ENCODE data around the gene TMEM121B. TPM values are rescaled to one million over a fixed set of nuclear protein-coding genes. Genes with fewer than 3 reads are reported as not detected.

The TMEM121B gene
- total RNA-seq (under 1 TPM in 3 of 5 donors, not detected in 2; 0.13 to 0.19 (median 0.15) TPM), total RNA-seq (0 to 1.9 (median 0.14) reads per million in 29 experiments)
- not detected for total RNA-seq (2013)

GRCh38 chr22:17121233-17122195 lies at the start of gene TMEM121B:
TMEM121B (minus strand) TSS chr22:17121360; CDS start chr22:17121127, 233 bp downstream.
- no peaks in the 10 kb centered on the region for H3K9me3 Mint-ChIP-seq
- H3K27me3 ChIP-seq (replicated peaks in 1 of 2; ENCODE audit: control insufficient read depth in 2 of 2, extremely low read depth in 1 of 2, insufficient read depth in 2 of 2, low read length in 1 of 2): peaks cover 0 to 27% of the 10 kb centered on the region in 2 experiments
- H3K9me3 ChIP-seq: no peaks in the 10 kb centered on the region
- CTCF ChIA-PET: interaction anchor here in 1 of 2 donors (0.6 kb wide), 1 partner anchor 62 kb away, joined by 3 read pairs; no protein-coding TSS in a partner anchor
- no peaks in the 10 kb centered on the region for H3K36me3 Mint-ChIP-seq
- 16% methylated on average over 64 of the region's 69 CpGs for WGBS (ENCODE audit: insufficient coverage)
- DNase-seq (peak in 2 of 35 experiments; percentile 14 to 22), ATAC-seq (replicated peaks in 1 of 4) (no peak)
- peak within 1 kb of the TSS; percentile 57 to 82 (median 65) for H3K4me3 Mint-ChIP-seq
- H3K27me3 Mint-ChIP-seq: peaks cover 6 to 28% of the 10 kb centered on the region in 2 donors
- H3K4me1 ChIP-seq (ENCODE audit: control insufficient read depth in 1 of 2, extremely low read depth in 1 of 2, insufficient read depth in 2 of 2, low read length in 2 of 2): peaks cover 29 to 47% of the 10 kb centered on the region in 2 experiments
- no peak within 1 kb of the TSS for H3K27ac ChIP-seq (ENCODE audit: low read length)
- peaks cover 34 to 35% (median 34%) of the 10 kb centered on the region in 3 donors for H3K4me1 Mint-ChIP-seq
- peak within 1 kb of the TSS; percentile 14 to 60 for H3K4me3 ChIP-seq (ENCODE audit: control insufficient read depth in 1 of 2, extremely low read depth in 1 of 2, low read length in 1 of 2)
- H3K27ac Mint-ChIP-seq: peak within 1 kb of the TSS in 1 of 2 donors; percentile 17
- no peaks in the 10 kb centered on the region for H3K36me3 ChIP-seq (ENCODE audit: control insufficient read depth in 2 of 2, extremely low read depth in 1 of 2, insufficient read depth in 1 of 2, low read length in 1 of 2)
- POLR2A ChIA-PET: no interaction called here

DNA sequence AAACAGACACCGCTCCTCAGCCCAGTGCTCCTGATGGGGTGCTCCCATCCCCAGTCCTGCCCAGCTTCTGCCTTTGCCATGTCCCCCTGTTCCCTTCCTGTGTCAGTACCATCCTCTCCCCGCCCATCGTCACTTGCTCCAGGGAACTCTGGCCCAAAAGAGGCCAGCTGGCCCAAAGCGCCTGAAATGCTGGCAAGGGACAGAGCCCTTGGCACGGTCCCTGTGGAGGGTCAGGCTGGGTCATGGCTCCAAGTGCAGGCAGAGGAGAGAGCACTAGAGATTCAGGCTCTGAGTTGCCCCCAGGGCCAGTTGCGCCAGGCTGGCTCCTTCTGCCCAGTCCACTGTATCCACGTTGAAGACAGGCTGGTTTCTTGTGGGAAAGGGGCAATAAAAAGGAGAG lies 46.3 kb upstream of the TMEM121B start:
- CTCF ChIA-PET: no interaction called here

GRCh38 chr22:17164392-17165024 lies 43.3 kb upstream of the TMEM121B start:
- Histone ChIP-seq H3K27ac (ENCODE audit: low read length) (no peak overlapping the region), H3K27me3 (replicated peaks in 1 of 2; ENCODE audit: control insufficient read depth in 2 of 2, extremely low read depth in 1 of 2, insufficient read depth in 2 of 2, low read length in 1 of 2) (peaks cover 0 to 11% of the 10 kb centered on the region in 2 experiments), H3K4me1 (ENCODE audit: control insufficient read depth in 1 of 2, extremely low read depth in 1 of 2, insufficient read depth in 2 of 2, low read length in 2 of 2) (peaks cover 3 to 9% of the 10 kb centered on the region in 2 experiments), H3K4me3 (ENCODE audit: control insufficient read depth in 1 of 2, extremely low read depth in 1 of 2, low read length in 1 of 2) (no peak overlapping the region), H3K9me3 (no peaks in the 10 kb centered on the region), H3K36me3 (ENCODE audit: control insufficient read depth in 2 of 2, extremely low read depth in 1 of 2, insufficient read depth in 1 of 2, low read length in 1 of 2) (no peaks in the 10 kb centered on the region)
- Mint-ChIP-seq H3K9me3 (no peaks in the 10 kb centered on the region), H3K27me3 (no peaks in the 10 kb centered on the region), H3K36me3 (no peaks in the 10 kb centered on the region), H3K27ac (no peak overlapping the region), H3K4me1 (peaks cover 6% of the 10 kb centered on the region in 3 donors), H3K4me3 (no peak overlapping the region)
- POLR2A ChIA-PET: no interaction called here
- ATAC-seq (replicated peaks in 1 of 4): no peak
- CTCF ChIA-PET: no interaction called here
- DNase-seq: no peak
- WGBS (ENCODE audit: insufficient coverage): 48% methylated on average over 2 of the region's 3 CpGs

More for the DNA sequence above, 46.3 kb upstream of the TMEM121B start:
- 83% methylated on average over 7 of the region's 7 CpGs for WGBS (ENCODE audit: insufficient coverage)
- Histone ChIP-seq H3K27me3 (replicated peaks in 1 of 2; ENCODE audit: control insufficient read depth in 2 of 2, extremely low read depth in 1 of 2, insufficient read depth in 2 of 2, low read length in 1 of 2) (peaks cover 0 to 9% of the 10 kb centered on the region in 2 experiments), H3K4me1 (ENCODE audit: control insufficient read depth in 1 of 2, extremely low read depth in 1 of 2, insufficient read depth in 2 of 2, low read length in 2 of 2) (peaks cover 2 to 12% of the 10 kb centered on the region in 2 experiments), H3K4me3 (ENCODE audit: control insufficient read depth in 1 of 2, extremely low read depth in 1 of 2, low read length in 1 of 2) (no peak overlapping the region), H3K27ac (ENCODE audit: low read length) (no peak overlapping the region), H3K9me3 (no peaks in the 10 kb centered on the region), H3K36me3 (ENCODE audit: control insufficient read depth in 2 of 2, extremely low read depth in 1 of 2, insufficient read depth in 1 of 2, low read length in 1 of 2) (no peaks in the 10 kb centered on the region)
- Mint-ChIP-seq H3K4me1 (peaks cover 5 to 8% (median 7%) of the 10 kb centered on the region in 3 donors), H3K27me3 (no peaks in the 10 kb centered on the region), H3K36me3 (no peaks in the 10 kb centered on the region), H3K27ac (no peak overlapping the region), H3K9me3 (no peaks in the 10 kb centered on the region), H3K4me3 (no peak overlapping the region)
- POLR2A ChIA-PET: no interaction called here
- DNase-seq (no peak), ATAC-seq (replicated peaks in 1 of 4) (no peak)

DNA sequence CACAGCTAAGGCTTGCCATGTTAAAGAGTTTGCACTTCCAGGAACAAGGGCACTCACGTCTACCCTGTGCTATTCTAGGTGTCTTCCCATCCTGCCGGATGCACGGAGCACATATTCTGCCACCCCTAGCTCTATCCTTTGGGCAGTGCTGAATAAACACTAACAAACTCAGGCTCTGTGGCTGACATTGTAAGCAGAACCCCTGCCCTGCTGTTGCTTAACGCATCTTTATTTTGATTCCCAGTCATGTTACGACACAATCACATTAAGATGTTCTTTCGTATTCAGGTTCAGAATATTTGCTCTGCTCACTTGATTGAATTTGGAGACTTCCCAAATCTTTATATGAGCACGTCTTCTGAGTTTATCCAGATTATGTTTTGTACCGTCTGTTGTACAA lies 41.6 kb upstream of the TMEM121B start:
- POLR2A ChIA-PET: no interaction called here

GRCh38 chr22:17161991-17162390 lies 40.8 kb upstream of the TMEM121B start:
- Histone ChIP-seq H3K4me3 (ENCODE audit: control insufficient read depth in 1 of 2, extremely low read depth in 1 of 2, low read length in 1 of 2) (no peak overlapping the region), H3K4me1 (ENCODE audit: control insufficient read depth in 1 of 2, extremely low read depth in 1 of 2, insufficient read depth in 2 of 2, low read length in 2 of 2) (peaks cover 11 to 31% of the 10 kb centered on the region in 2 experiments), H3K9me3 (no peaks in the 10 kb centered on the region), H3K27ac (ENCODE audit: low read length) (no peak overlapping the region), H3K36me3 (ENCODE audit: control insufficient read depth in 2 of 2, extremely low read depth in 1 of 2, insufficient read depth in 1 of 2, low read length in 1 of 2) (no peaks in the 10 kb centered on the region), H3K27me3 (replicated peaks in 1 of 2; ENCODE audit: control insufficient read depth in 2 of 2, extremely low read depth in 1 of 2, insufficient read depth in 2 of 2, low read length in 1 of 2) (peaks cover 0 to 2% of the 10 kb centered on the region in 2 experiments)
- CTCF ChIA-PET: interaction anchor here (0.6 to 2.0 kb wide), 3 partner anchors 10 to 340 kb away, joined by 3 to 10 read pairs (median 4); no protein-coding TSS in a partner anchor
- ATAC-seq (replicated peaks in 1 of 4) (no peak), DNase-seq (no peak)
- WGBS (ENCODE audit: insufficient coverage): no CpG with 5 or more reads among the region's 3 CpGs
- POLR2A ChIA-PET: no interaction called here
- Mint-ChIP-seq H3K27ac (no peak overlapping the region), H3K36me3 (no peaks in the 10 kb centered on the region), H3K4me1 (peaks cover 13 to 20% (median 18%) of the 10 kb centered on the region in 3 donors), H3K4me3 (no peak overlapping the region), H3K9me3 (no peaks in the 10 kb centered on the region), H3K27me3 (no peaks in the 10 kb centered on the region)

More for the DNA sequence above, 41.6 kb upstream of the TMEM121B start:
- Histone ChIP-seq H3K36me3 (ENCODE audit: control insufficient read depth in 2 of 2, extremely low read depth in 1 of 2, insufficient read depth in 1 of 2, low read length in 1 of 2) (no peaks in the 10 kb centered on the region), H3K9me3 (no peaks in the 10 kb centered on the region), H3K4me1 (ENCODE audit: control insufficient read depth in 1 of 2, extremely low read depth in 1 of 2, insufficient read depth in 2 of 2, low read length in 2 of 2) (peaks cover 3 to 23% of the 10 kb centered on the region in 2 experiments), H3K4me3 (ENCODE audit: control insufficient read depth in 1 of 2, extremely low read depth in 1 of 2, low read length in 1 of 2) (no peak overlapping the region), H3K27me3 (replicated peaks in 1 of 2; ENCODE audit: control insufficient read depth in 2 of 2, extremely low read depth in 1 of 2, insufficient read depth in 2 of 2, low read length in 1 of 2) (peaks cover 0 to 7% of the 10 kb centered on the region in 2 experiments), H3K27ac (ENCODE audit: low read length) (no peak overlapping the region)
- no peak for ATAC-seq (replicated peaks in 1 of 4)
- no peaks in the 10 kb centered on the region for H3K9me3 Mint-ChIP-seq
- H3K4me3 Mint-ChIP-seq: no peak overlapping the region
- no peak for DNase-seq
- CTCF ChIA-PET: interaction anchor here in 1 of 2 donors (0.6 to 1.0 kb wide), 2 partner anchors 8 to 333 kb away, joined by 3 read pairs; no protein-coding TSS in a partner anchor
- no peaks in the 10 kb centered on the region for H3K27me3 Mint-ChIP-seq
- no peaks in the 10 kb centered on the region for H3K36me3 Mint-ChIP-seq
- H3K4me1 Mint-ChIP-seq: peaks cover 12 to 14% (median 13%) of the 10 kb centered on the region in 3 donors
- 91% methylated on average over 7 of the region's 8 CpGs for WGBS (ENCODE audit: insufficient coverage)
- H3K27ac Mint-ChIP-seq: no peak overlapping the region

GRCh38 chr22:17159504-17159951 lies 38.4 kb upstream of the TMEM121B start:
- POLR2A ChIA-PET: no interaction called here

More at GRCh38 chr22:17159504-17159951, 38.4 kb upstream of the TMEM121B start:
- H3K4me1 Mint-ChIP-seq: peaks cover 34 to 39% (median 35%) of the 10 kb centered on the region in 3 donors
- no peaks in the 10 kb centered on the region for H3K9me3 Mint-ChIP-seq
- DNase-seq (peak in 26 of 35 experiments; percentile 1 to 56 (median 18)), ATAC-seq (replicated peaks in 1 of 4) (peak; percentile 23 to 32 (median 26))
- H3K4me3 Mint-ChIP-seq: peak overlapping the region; percentile 77 to 83 (median 82)
- Histone ChIP-seq H3K4me1 (ENCODE audit: control insufficient read depth in 1 of 2, extremely low read depth in 1 of 2, insufficient read depth in 2 of 2, low read length in 2 of 2) (peaks cover 16 to 44% of the 10 kb centered on the region in 2 experiments), H3K4me3 (ENCODE audit: control insufficient read depth in 1 of 2, extremely low read depth in 1 of 2, low read length in 1 of 2) (peak overlapping the region; percentile 56 to 72), H3K9me3 (no peaks in the 10 kb centered on the region), H3K36me3 (ENCODE audit: control insufficient read depth in 2 of 2, extremely low read depth in 1 of 2, insufficient read depth in 1 of 2, low read length in 1 of 2) (no peaks in the 10 kb centered on the region), H3K27me3 (replicated peaks in 1 of 2; ENCODE audit: control insufficient read depth in 2 of 2, extremely low read depth in 1 of 2, insufficient read depth in 2 of 2, low read length in 1 of 2) (peaks cover 0 to 2% of the 10 kb centered on the region in 2 experiments), H3K27ac (ENCODE audit: low read length) (peak overlapping the region; percentile 6)
- peaks cover 3% of the 10 kb centered on the region for H3K36me3 Mint-ChIP-seq
- H3K27me3 Mint-ChIP-seq: no peaks in the 10 kb centered on the region
- CTCF ChIA-PET: interaction anchor here (0.7 kb wide), 2 partner anchors 12 to 626 kb away, joined by 3 to 10 read pairs; no protein-coding TSS in a partner anchor
- H3K27ac Mint-ChIP-seq: peak overlapping the region in 1 of 2 donors; percentile 55
- 30% methylated on average over 31 of the region's 35 CpGs for WGBS (ENCODE audit: insufficient coverage)

Measured in T-cell (primary cell).